Astrocyte (in vitro differentiated cells and primary cell): Measurements from ENCODE around the gene EMP1. TPM values are rescaled to one million over a fixed set of nuclear protein-coding genes. Genes with fewer than 3 reads are reported as not detected.

Experiments
- DNase-seq: peaks from one replicate; pipeline ENCODE4 v3.0.0-alpha.2; 2010; ENCODE audit warnings: low read depth
- FAIRE-seq: peaks from 2 replicates; lab custom pipeline; 2011; peaks lifted over from hg19 to GRCh38; lab: Jason Lieb, UNC
- H2AFZ ChIP-seq: 2 replicates; pipeline ENCODE4 v1.6.0; 2012; ENCODE audit warnings: low read depth, low read length, inconsistent platforms
- H3K27ac ChIP-seq: 2 replicates; pipeline ENCODE4 v1.5.1; 2011; ENCODE audit warnings: low read depth, low read length, inconsistent platforms
- H3K27me3 ChIP-seq: 2 replicates; pipeline ENCODE4 v1.6.0; 2011; ENCODE audit warnings: low read length, inconsistent platforms; ENCODE audit not compliant: insufficient read depth
- H3K36me3 ChIP-seq: 2 replicates; pipeline ENCODE4 v1.5.1; 2011; ENCODE audit warnings: low read length, inconsistent platforms; ENCODE audit not compliant: insufficient read depth
- H3K4me1 ChIP-seq: 2 replicates; pipeline ENCODE4 v1.5.1; 2011; ENCODE audit warnings: low read length, inconsistent platforms; ENCODE audit not compliant: insufficient read depth
- H3K4me2 ChIP-seq: 2 replicates; pipeline ENCODE4 v1.6.0; 2012; ENCODE audit warnings: low read length, inconsistent platforms
- H3K4me3 ChIP-seq: 2 replicates; pipeline ENCODE4 v1.5.1; 2011; ENCODE audit warnings: low read depth, mild to moderate bottlenecking, low read length, inconsistent platforms; ENCODE audit not compliant: insufficient read depth
- H3K79me2 ChIP-seq: 2 replicates; pipeline ENCODE4 v1.6.0; 2012; ENCODE audit warnings: mild to moderate bottlenecking, low read length, inconsistent platforms; ENCODE audit not compliant: insufficient read depth
- H3K9ac ChIP-seq: 2 replicates; pipeline ENCODE4 v1.6.0; 2012; ENCODE audit warnings: mild to moderate bottlenecking, low read length, inconsistent platforms
- H3K9me3 ChIP-seq: 2 replicates; pipeline ENCODE4 v1.5.1; 2012; ENCODE audit warnings: low read depth, mild to moderate bottlenecking, low read length, inconsistent platforms; ENCODE audit not compliant: insufficient read depth
- H4K20me1 ChIP-seq: 2 replicates; pipeline ENCODE4 v1.6.0; 2012; ENCODE audit warnings: low read length, inconsistent platforms; ENCODE audit not compliant: insufficient read depth
- H3K27ac Mint-ChIP-seq: one replicate; pipeline ENCODE4 v1.8.0; 2021; ENCODE audit warnings: mild to moderate bottlenecking, mixed read lengths; ENCODE audit not compliant: unreplicated experiment
- H3K27me3 Mint-ChIP-seq: one replicate; pipeline ENCODE4 v1.8.0; 2021; ENCODE audit warnings: low read depth, mixed read lengths; ENCODE audit not compliant: unreplicated experiment
- H3K36me3 Mint-ChIP-seq: one replicate; pipeline ENCODE4 v1.8.0; 2021; ENCODE audit warnings: low read depth, mixed read lengths; ENCODE audit not compliant: unreplicated experiment
- H3K4me1 Mint-ChIP-seq: one replicate; pipeline ENCODE4 v1.8.0; 2021; ENCODE audit warnings: low read depth, mixed read lengths; ENCODE audit not compliant: unreplicated experiment
- H3K4me3 Mint-ChIP-seq: one replicate; pipeline ENCODE4 v1.8.0; 2021; ENCODE audit warnings: mild to moderate bottlenecking, moderate library complexity, mixed read lengths; ENCODE audit not compliant: unreplicated experiment
- H3K9me3 Mint-ChIP-seq: one replicate; pipeline ENCODE4 v1.8.0; 2021; ENCODE audit warnings: mild to moderate bottlenecking, mixed read lengths; ENCODE audit not compliant: unreplicated experiment
- EZH2 ChIP-seq: IDR thresholded peaks from 2 replicates; pipeline ENCODE4 v1.6.1; 2012; ENCODE audit warnings: mild to moderate bottlenecking, low read length, inconsistent platforms; ENCODE audit not compliant: insufficient read depth
- total RNA-seq: library from RNA; stranded (reverse); gene quantifications from 2 replicates; pipeline ENCODE4 v1.2.1, GENCODE V29; 2021
- TF ChIP-seq, protein P1 (sequence below): IDR thresholded peaks from 2 replicates; pipeline ENCODE4 v1.5.1; 2011; ENCODE audit warnings: low read depth, mild to moderate bottlenecking, inconsistent platforms, low read length, moderate library complexity; ENCODE audit not compliant: insufficient read depth

Gene EMP1
- total RNA-seq, 1 donor from 2014 or later = 71.7 TPM

DNA sequence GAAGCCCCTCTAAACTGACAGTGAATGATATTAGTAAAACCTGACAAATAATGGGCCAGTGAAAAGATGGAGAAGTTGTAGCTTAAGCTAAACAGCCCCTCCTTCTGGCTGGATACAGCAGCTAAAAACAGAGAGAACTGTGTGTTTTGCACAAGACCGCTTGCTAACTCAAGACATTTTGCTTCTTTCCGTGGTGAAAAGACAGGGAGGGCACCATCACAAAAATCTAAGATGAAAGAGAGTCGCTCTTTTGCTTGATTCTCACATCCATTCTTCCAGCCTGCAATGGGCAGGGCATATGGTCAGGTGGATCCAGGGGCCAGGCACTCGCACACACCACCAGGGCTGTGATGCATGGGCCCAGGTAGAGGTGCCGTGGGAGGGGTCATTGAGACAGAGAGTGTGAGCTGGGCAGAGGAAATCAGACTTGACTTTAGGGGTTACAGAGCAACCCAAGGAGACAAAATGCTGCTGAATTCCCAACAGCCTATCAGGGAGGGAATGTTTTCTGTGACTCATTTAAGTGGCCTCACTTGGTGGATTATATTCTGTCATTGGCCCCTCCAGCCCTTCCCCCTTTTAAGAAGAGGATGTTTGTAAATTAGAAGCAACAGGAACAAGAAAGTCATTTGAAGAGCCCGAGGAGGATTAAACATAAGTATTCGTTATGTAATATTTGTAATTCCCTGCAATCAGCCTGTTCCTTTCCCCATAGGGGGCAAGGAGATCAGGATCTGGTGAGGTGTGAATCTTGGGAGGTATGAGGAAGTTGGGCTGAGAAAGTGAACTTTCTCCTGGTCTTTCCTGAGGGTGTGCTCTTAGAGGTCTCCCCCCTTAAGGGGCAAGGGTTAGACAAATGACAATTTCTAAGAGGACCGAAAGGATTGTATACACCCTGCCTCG, 12.3 kb downstream of the EMP1 start:
- peaks cover 69% of the 10 kb centered on the region for H3K4me1 Mint-ChIP-seq
- H3K4me1 ChIP-seq = peaks cover 67% of the 10 kb centered on the region
- H3K9me3 ChIP-seq = no peaks in the 10 kb centered on the region
- TF ChIP-seq, protein P1, sequence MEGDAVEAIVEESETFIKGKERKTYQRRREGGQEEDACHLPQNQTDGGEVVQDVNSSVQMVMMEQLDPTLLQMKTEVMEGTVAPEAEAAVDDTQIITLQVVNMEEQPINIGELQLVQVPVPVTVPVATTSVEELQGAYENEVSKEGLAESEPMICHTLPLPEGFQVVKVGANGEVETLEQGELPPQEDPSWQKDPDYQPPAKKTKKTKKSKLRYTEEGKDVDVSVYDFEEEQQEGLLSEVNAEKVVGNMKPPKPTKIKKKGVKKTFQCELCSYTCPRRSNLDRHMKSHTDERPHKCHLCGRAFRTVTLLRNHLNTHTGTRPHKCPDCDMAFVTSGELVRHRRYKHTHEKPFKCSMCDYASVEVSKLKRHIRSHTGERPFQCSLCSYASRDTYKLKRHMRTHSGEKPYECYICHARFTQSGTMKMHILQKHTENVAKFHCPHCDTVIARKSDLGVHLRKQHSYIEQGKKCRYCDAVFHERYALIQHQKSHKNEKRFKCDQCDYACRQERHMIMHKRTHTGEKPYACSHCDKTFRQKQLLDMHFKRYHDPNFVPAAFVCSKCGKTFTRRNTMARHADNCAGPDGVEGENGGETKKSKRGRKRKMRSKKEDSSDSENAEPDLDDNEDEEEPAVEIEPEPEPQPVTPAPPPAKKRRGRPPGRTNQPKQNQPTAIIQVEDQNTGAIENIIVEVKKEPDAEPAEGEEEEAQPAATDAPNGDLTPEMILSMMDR = peak; percentile 46
- TF ChIP-seq EZH2 = no peak
- H3K4me2 ChIP-seq = peak overlapping the region; percentile 81
- peaks cover 69% of the 10 kb centered on the region for H3K79me2 ChIP-seq
- H3K36me3 Mint-ChIP-seq = peaks cover 5% of the 10 kb centered on the region
- H4K20me1 ChIP-seq = peaks cover 14% of the 10 kb centered on the region
- no peak overlapping the region for H2AFZ ChIP-seq
- peaks cover 20% of the 10 kb centered on the region for H3K36me3 ChIP-seq
- no peaks in the 10 kb centered on the region for H3K27me3 Mint-ChIP-seq
- DNase-seq (no peak), FAIRE-seq (no peak)
- H3K4me3 ChIP-seq = no peak overlapping the region
- H3K27ac ChIP-seq = peak overlapping the region; percentile 10
- no peak overlapping the region for H3K4me3 Mint-ChIP-seq
- no peaks in the 10 kb centered on the region for H3K27me3 ChIP-seq
- peak overlapping the region; percentile 23 for H3K9ac ChIP-seq
- H3K9me3 Mint-ChIP-seq = no peaks in the 10 kb centered on the region
- peak overlapping the region; percentile 76 for H3K27ac Mint-ChIP-seq

DNA sequence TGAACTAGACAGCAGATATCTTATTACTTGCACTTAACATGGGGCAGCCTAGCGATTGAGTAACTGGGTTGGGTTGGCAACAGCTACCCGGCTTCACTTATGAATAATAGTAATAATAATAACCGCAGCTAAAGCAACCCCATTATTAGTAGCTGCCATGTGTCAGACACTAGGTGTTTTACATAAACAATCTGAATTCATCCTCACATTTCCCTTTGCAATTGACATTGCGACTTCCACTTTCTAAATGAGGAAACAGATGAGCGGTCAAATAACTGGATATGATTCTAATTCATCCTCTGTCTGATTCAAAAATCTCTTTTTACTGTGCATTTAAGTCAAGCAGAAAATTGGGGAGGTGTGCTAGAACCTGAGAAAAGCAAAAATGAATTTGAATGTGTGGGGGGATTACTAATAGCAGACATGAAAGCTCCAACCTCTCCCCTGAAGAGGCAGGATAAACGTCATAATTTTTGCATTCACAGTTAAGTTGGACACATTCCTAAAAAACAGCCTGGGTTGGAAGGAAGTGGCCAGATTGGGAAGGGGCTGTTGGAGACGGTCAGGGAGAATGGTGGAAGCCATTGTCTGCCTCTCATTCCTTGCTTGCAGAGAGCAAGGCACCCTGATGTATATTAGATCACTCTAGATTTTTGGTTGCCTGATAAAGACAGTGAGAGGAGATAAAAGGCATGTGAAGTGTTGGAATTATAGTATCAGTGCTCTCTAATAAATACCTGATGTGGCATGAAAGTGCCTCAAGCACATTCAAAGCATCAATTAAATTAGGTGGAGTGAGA, 13.1 kb downstream of the EMP1 start:
- Histone ChIP-seq H3K4me3 (no peak overlapping the region), H3K27me3 (no peaks in the 10 kb centered on the region), H3K4me1 (peaks cover 59% of the 10 kb centered on the region), H3K27ac (peak overlapping the region; percentile 10), H2AFZ (no peak overlapping the region), H3K36me3 (peaks cover 27% of the 10 kb centered on the region), H3K79me2 (peaks cover 60% of the 10 kb centered on the region), H4K20me1 (peaks cover 14% of the 10 kb centered on the region), H3K4me2 (peak overlapping the region; percentile 81), H3K9ac (peak overlapping the region; percentile 1), H3K9me3 (no peaks in the 10 kb centered on the region)
- TF ChIP-seq, protein P1 = no peak
- TF ChIP-seq EZH2 = no peak
- H3K4me1 Mint-ChIP-seq = peaks cover 60% of the 10 kb centered on the region
- no peak overlapping the region for H3K27ac Mint-ChIP-seq
- H3K27me3 Mint-ChIP-seq = no peaks in the 10 kb centered on the region
- FAIRE-seq (peak; percentile 29), DNase-seq (no peak)
- no peak overlapping the region for H3K4me3 Mint-ChIP-seq
- no peaks in the 10 kb centered on the region for H3K9me3 Mint-ChIP-seq
- peaks cover 6% of the 10 kb centered on the region for H3K36me3 Mint-ChIP-seq
